Muscle layer of colon (tissue), 2 donors: Measurements from ENCODE around the gene RAB13.

ENCODE experiments used
- H3K27ac ChIP-seq: one replicate; pipeline ENCODE4 v1.7.0; 2013; ENCODE audit warnings: low read depth, mild to moderate bottlenecking, low read length, moderate library complexity
- H3K27me3 ChIP-seq, 2 donors: one replicate each; pipeline ENCODE4 v1.7.0; 2013; ENCODE audit warnings: low read length in 2 of 2, mild to moderate bottlenecking in 2 of 2; ENCODE audit not compliant: insufficient read depth in 2 of 2, control insufficient read depth in 1 of 2
- H3K36me3 ChIP-seq: one replicate; pipeline ENCODE4 v1.7.0; 2013; ENCODE audit warnings: mild to moderate bottlenecking, low read length; ENCODE audit not compliant: insufficient read depth
- H3K4me1 ChIP-seq: one replicate; pipeline ENCODE4 v1.7.0; 2013; ENCODE audit warnings: mild to moderate bottlenecking, low read length; ENCODE audit not compliant: insufficient read depth
- H3K4me3 ChIP-seq, 2 donors: one replicate each; pipeline ENCODE4 v1.7.0; 2013; ENCODE audit warnings: low read length in 2 of 2, low read depth in 1 of 2, mild to moderate bottlenecking in 1 of 2, moderate library complexity in 1 of 2
- H3K9ac ChIP-seq: one replicate; pipeline ENCODE4 v1.7.0; 2013; ENCODE audit warnings: low read length
- H3K9me3 ChIP-seq: one replicate; pipeline ENCODE4 v1.7.0; 2013; ENCODE audit warnings: mild to moderate bottlenecking, low read length
- donor health status: abdominal sarcoma.
- donor health status: Adenocarcinoma of cecum.

Gene RAB13

DNA sequence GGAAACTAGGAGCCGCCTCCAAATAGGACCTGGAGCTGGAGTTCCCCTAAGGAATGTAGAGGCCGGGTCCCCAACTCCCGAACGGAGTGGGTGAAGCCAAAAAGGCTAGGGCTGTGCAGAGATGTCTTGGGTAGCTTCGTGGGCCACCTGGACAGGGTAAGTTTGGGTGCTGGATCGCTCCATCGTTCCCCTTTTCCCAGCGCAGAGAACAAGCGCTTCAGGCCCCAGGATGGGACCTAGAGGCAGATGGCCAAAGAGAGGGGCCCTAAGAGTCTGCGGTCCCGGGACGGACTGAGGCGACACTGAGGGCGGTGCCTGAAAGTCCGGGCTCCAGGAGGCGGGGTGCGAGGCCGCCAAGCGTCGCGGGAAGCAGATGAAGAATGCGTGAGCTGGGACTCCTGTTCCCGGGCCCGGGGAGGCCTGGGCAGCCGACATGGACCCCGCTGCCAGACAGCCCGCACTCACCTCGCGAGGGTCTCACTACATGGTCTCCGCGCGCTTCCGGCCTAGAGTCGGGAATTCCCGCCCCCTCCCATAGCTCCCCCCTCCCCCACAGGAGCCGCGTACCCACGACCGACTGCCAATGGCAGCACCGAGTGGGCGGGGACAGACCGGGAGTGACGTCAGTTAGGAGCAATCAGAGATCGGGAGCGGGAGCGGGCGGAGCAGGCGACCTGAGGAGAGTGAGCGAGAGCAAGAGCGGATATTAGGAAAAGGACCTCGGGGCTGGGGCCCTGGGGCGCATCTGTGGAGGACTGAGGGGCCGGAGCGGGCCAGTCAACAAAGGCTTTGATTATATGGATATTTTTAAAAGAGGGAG is 22.9 kb downstream of the RAB13 start, which contains the start of gene SLC39A1:
Gene SLC39A1, minus strand, starts transcription at position 508 of the 820 bp plus-strand sequence. CDS start 822 bp downstream, outside the sequence.
- H3K9me3 ChIP-seq: no peaks in the 10 kb centered on the region
- peak within 1 kb of the TSS; percentile 93 for H3K27ac ChIP-seq
- H3K9ac ChIP-seq: peak within 1 kb of the TSS; percentile 85
- no peaks in the 10 kb centered on the region for H3K27me3 ChIP-seq
- H3K4me3 ChIP-seq: peak within 1 kb of the TSS; percentile 67 to 79
- H3K36me3 ChIP-seq: peaks cover 18% of the 10 kb centered on the region
- peaks cover 53% of the 10 kb centered on the region for H3K4me1 ChIP-seq

DNA sequence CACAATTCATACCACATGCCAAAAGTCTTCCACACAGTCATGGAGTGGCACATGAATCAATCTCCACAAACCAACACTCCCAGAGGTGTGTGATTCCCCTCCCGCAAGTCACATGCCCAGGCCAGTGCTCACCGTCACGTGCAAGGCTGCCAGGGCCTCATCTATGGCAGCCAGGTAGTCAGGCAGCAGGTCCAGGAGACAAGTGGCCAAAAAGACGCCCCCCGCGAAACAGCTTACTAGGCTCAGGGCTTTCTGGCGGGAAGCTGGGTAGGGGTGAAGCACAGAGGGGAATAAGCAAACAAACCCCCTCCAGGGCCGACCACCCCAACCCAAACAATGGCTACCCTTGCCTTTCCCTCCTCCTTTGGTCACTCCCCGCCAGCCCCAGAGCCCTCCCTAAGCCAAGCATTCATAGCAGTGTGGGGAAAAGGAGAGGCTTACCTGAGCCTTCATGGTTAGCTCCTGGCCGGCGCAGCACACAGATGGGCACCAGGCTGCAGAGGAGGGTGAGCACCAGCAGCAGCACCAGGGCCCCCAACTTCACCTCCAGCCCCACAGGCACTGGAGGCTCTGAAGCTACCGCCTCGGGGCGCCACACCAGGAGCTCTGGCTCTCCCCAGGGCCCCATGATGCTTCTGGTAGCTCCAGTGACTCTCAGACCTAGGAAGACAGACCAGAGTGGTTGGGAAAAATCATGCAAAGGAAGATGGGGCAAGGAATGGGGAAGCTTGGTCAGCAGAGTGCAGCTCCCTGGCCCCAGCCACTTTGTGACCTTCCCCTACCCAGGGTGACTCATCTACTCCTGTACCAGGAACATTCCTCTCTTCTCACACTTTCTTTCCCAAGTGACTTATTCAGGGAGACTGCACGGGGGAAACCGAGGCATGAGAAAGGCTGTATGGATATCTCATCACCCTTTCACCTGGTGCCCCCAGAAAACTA is 23.8 kb downstream of the RAB13 start:
- Histone ChIP-seq H3K27ac (peak overlapping the region; percentile 93), H3K4me3 (peak overlapping the region; percentile 67 to 79), H3K9me3 (no peaks in the 10 kb centered on the region), H3K9ac (peak overlapping the region; percentile 82), H3K36me3 (peaks cover 18% of the 10 kb centered on the region), H3K27me3 (no peaks in the 10 kb centered on the region), H3K4me1 (peaks cover 52% of the 10 kb centered on the region)

DNA sequence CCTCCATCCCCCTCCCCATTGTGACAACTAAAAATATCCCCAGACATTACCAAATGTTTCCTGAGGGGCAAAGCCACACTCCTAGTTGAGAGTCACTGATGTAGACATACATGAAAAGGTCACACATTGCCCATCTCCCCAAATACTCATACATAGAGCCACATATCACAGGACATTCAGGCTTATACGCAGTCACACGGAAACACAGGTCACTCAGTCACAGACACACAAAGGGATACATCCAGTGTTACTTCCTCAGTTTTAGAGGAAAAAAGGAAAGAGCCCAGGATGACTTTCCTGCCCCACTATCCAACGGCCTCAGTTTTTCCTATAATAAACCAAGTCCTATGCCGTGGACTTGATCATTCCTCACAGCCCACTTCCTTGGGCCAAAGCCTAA is 24.7 kb downstream of the RAB13 start:
- Histone ChIP-seq H3K9ac (no peak overlapping the region), H3K9me3 (no peaks in the 10 kb centered on the region), H3K4me1 (peaks cover 57% of the 10 kb centered on the region), H3K27me3 (no peaks in the 10 kb centered on the region), H3K4me3 (peak overlapping the region in 1 of 2 donors; percentile 79), H3K27ac (no peak overlapping the region), H3K36me3 (peaks cover 18% of the 10 kb centered on the region)

DNA sequence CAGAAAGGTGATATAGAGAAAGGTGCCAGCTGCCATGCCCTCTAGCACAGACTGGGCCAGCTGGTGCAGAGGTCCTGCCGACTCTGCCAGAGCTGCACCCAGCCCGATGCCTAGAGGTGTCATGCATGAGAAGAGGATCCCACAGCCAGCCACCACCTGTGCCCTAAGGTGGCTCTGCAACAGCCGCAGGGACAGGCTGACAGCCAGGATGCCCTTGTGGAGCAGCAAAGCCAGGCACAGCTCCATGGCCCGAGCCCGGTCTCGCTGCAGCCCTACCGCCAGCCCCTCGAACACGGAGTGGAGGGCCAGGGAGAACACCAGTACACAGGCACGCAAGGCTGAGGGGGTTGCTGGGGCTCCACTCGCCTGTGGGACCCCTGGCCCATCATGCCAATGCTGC is 25.9 kb downstream of the RAB13 start:
- Histone ChIP-seq H3K27me3 (no peaks in the 10 kb centered on the region), H3K4me3 (no peak overlapping the region), H3K27ac (peak overlapping the region; percentile 6), H3K9ac (no peak overlapping the region), H3K9me3 (no peaks in the 10 kb centered on the region), H3K36me3 (peaks cover 18% of the 10 kb centered on the region), H3K4me1 (peaks cover 60% of the 10 kb centered on the region)

DNA sequence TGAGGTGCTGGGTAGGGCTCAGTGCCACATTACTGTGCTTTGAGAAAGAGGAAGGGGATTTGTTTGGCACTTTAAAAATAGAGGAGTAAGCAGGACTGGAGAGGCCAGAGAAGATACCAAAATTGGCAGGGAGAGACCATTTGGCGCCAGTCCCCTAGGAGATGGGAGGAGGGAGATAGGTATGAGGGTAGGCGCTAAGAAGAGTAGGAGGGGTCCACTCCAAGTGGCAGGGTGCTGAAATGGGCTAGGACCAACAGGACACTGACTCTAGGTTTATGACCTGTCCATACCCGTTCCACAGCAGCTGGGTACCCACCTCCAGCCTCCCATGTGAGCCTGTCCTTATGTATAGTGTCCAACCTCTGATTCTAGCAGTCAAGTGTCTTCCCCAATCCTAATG is 26.7 kb downstream of the RAB13 start:
- H3K27ac ChIP-seq: peak overlapping the region; percentile 61
- H3K4me3 ChIP-seq: no peak overlapping the region
- peaks cover 57% of the 10 kb centered on the region for H3K4me1 ChIP-seq
- no peak overlapping the region for H3K9ac ChIP-seq
- H3K27me3 ChIP-seq: no peaks in the 10 kb centered on the region
- H3K36me3 ChIP-seq: peaks cover 23% of the 10 kb centered on the region
- no peaks in the 10 kb centered on the region for H3K9me3 ChIP-seq

DNA sequence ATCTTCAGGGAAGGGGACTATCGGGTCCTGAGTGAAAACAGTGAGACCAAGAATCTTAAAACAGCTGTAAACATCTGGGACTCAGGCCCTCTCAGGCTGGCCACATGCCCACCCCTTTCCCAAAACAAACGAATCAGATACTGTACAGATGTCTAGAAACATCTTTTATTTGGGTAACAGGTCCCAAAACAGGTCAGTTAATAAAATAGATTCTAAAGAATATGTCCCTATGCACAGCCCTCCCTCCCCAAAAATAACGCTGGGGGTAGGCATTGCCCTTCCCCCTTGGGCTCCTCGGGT is 27.2 kb downstream of the RAB13 start:
- Histone ChIP-seq H3K4me1 (peaks cover 52% of the 10 kb centered on the region), H3K4me3 (peak overlapping the region in 1 of 2 donors; percentile 96), H3K9ac (no peak overlapping the region)

DNA sequence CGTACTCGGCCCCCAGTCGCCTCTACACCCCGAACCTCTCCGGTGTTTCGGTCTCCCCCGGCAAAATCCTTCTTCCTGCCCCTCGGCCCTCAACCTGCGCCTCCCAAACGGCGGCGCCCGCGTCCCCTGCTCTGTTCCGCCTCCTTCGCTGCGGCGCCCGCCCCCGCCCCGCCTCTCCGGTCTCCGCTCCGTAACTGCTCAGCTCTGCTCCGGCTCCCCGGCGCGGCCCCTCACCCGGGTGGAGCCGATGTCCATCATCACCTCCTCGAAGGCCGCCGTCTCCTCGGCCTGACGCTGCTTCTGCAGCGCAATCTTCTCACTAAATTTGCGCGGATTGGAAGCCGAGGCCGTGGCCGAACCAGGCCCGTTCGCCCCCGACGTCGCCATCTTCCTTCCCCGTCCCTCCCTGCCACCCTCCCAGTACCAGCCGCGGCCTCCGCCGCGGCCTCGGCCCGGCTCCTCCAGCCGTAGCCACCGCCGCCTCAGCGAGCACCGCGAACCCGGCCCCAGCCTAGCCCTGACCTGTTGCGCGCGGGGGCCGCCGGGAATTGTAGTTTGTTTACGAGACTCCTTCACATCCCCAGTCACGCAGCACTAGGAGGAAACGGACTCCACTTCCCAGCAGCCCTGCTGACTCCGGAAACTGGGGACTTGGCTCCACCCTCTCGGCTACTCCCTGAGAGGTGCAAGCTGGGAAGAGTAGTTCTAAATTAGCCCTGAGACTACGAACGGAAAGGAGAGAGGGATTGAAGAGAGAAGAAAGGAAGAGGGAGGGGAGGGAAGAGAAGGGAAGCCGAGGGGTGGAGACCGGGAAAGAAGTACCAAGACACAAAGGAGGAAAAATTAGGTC is 27.8 kb downstream of the RAB13 start, which contains the start of gene CRTC2:
Gene CRTC2, minus strand, starts transcription at position 502 of the 850 bp plus-strand sequence. Its CDS starts 115 bp downstream, at position 387.
- Histone ChIP-seq H3K4me3 (peak within 1 kb of the TSS; percentile 88 to 96), H3K9me3 (no peaks in the 10 kb centered on the region), H3K27ac (peak within 1 kb of the TSS; percentile 87), H3K27me3 (no peaks in the 10 kb centered on the region), H3K36me3 (peaks cover 34% of the 10 kb centered on the region), H3K9ac (peak within 1 kb of the TSS; percentile 88), H3K4me1 (peaks cover 50% of the 10 kb centered on the region)

More for the DNA sequence above, 27.2 kb downstream of the RAB13 start:
- no peaks in the 10 kb centered on the region for H3K9me3 ChIP-seq
- peaks cover 28% of the 10 kb centered on the region for H3K36me3 ChIP-seq
- H3K27me3 ChIP-seq: no peaks in the 10 kb centered on the region
- H3K27ac ChIP-seq: peak overlapping the region; percentile 61

DNA sequence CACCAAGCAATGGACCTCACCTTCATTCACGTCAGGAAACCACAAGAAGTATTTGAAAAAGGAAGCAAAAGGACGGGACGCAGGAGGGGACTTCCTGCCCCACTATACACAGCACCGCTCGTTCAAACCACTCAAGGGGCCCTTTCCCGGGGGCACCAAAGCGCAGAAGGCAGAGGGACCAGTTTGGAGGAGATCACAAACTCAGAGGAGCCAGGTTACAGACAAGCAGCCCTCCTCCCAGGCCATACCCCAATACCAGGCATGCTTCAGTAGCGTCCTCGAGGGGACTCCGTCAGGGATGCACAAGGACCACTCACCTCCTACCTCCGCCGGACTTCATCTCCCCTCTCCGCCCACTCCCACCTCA is 28.4 kb downstream of the RAB13 start:
- Histone ChIP-seq H3K4me1 (peaks cover 48% of the 10 kb centered on the region), H3K27ac (peak overlapping the region; percentile 87), H3K9me3 (no peaks in the 10 kb centered on the region), H3K36me3 (peaks cover 37% of the 10 kb centered on the region), H3K27me3 (no peaks in the 10 kb centered on the region), H3K9ac (peak overlapping the region; percentile 88), H3K4me3 (peak overlapping the region; percentile 88 to 96)

DNA sequence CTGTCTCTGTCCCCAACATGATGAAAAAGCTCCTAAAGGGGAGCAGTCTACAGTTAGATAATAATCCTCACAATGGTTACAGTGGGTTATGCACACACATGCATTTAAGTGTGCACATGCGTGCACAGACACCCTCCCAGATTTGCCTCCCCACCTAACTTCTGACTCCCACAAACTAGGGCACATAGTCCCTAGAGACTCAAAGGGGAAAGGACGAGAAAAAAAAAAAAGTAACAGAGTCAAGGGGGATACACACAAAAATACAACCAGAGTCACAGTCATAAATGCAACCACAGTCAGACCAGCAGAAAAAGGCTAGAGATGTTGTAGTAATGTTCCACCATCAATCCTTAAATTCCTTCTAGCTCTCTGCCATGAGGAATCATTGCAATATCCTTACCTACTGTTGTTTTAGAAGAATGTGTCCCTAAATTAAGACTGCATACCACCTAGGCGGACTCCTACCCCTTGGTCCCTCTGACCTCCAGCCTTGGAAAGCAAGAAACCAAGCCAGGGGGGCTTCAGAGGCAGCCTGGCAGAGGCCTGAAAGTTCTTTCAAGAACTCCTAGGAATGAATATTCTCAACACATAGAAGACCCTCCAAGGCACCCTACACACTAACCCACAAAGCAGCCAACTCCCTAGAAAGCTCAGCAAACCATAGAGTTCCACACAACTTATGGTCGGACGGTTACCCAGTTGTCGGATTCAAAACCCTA is 29.0 kb downstream of the RAB13 start:
- no peaks in the 10 kb centered on the region for H3K27me3 ChIP-seq
- peaks cover 42% of the 10 kb centered on the region for H3K36me3 ChIP-seq
- peak overlapping the region; percentile 88 for H3K9ac ChIP-seq
- H3K4me1 ChIP-seq: peaks cover 44% of the 10 kb centered on the region
- peak overlapping the region; percentile 88 to 96 for H3K4me3 ChIP-seq
- no peaks in the 10 kb centered on the region for H3K9me3 ChIP-seq
- peak overlapping the region; percentile 87 for H3K27ac ChIP-seq

DNA sequence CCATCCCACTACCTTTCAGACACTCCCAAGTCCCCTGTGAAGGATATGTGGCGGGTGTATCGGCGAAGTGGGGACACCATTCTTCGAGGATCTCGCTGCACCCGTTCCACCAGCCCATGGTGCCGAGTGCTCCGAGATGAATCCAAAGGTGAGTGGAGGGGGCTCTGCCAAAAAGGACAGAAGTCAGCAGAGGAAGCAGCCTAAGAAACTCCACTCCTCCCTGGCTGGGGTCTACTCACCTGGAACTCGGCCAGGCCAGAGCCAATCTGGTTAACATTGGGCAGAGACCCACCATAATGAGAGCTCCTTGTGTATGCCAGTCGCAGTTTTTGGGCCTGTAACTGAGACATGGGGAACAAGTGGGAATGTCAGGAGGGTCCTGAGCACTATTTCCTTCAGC is 31.3 kb downstream of the RAB13 start:
- H3K9ac ChIP-seq: no peak overlapping the region
- H3K36me3 ChIP-seq: peaks cover 54% of the 10 kb centered on the region
- no peak overlapping the region for H3K27ac ChIP-seq
- H3K4me3 ChIP-seq: no peak overlapping the region
- no peaks in the 10 kb centered on the region for H3K9me3 ChIP-seq
- no peaks in the 10 kb centered on the region for H3K27me3 ChIP-seq
- peaks cover 32% of the 10 kb centered on the region for H3K4me1 ChIP-seq
